ENCODE results near the gene ARL16. TPM values are rescaled to one million over a fixed set of nuclear protein-coding genes. Genes with fewer than 3 reads are reported as not detected.

Gene ARL16
- total and polyA plus RNA-seq, 3 donors from 2014 or later: 35.7 to 55.8 (median 44.2) TPM

GRCh38 chr17:81684442-81684911 is 880 bp upstream of the ARL16 start:
- 0 to 3% methylated on average over 10 to 16 of the region's 16 CpGs for WGBS, 2 donors
- H3K9me3 ChIP-seq: no peaks in the 10 kb centered on the region
- TF ChIP-seq POLR2A (IDR thresholded peaks at IDR 0.05): no peak
- TF ChIP-seq, protein P1, sequence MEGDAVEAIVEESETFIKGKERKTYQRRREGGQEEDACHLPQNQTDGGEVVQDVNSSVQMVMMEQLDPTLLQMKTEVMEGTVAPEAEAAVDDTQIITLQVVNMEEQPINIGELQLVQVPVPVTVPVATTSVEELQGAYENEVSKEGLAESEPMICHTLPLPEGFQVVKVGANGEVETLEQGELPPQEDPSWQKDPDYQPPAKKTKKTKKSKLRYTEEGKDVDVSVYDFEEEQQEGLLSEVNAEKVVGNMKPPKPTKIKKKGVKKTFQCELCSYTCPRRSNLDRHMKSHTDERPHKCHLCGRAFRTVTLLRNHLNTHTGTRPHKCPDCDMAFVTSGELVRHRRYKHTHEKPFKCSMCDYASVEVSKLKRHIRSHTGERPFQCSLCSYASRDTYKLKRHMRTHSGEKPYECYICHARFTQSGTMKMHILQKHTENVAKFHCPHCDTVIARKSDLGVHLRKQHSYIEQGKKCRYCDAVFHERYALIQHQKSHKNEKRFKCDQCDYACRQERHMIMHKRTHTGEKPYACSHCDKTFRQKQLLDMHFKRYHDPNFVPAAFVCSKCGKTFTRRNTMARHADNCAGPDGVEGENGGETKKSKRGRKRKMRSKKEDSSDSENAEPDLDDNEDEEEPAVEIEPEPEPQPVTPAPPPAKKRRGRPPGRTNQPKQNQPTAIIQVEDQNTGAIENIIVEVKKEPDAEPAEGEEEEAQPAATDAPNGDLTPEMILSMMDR (IDR thresholded peaks at IDR 0.05): no peak
- no peaks in the 10 kb centered on the region for H3K27me3 ChIP-seq
- H3K4me3 ChIP-seq: peak overlapping the region; percentile 97 to 99
- H3K27ac ChIP-seq: peak overlapping the region; percentile 55 to 77
- H3K4me1 ChIP-seq: peaks cover 27% of the 10 kb centered on the region
- H3K36me3 ChIP-seq (ENCODE audit: low read depth, missing control alignments): no peaks in the 10 kb centered on the region
- intact Hi-C loops (cut with DNase I; ENCODE audit: low total_unique reads): no loop called here
- DNase-seq: no peak

GRCh38 chr17:81683208-81683583 is 401 bp downstream of the ARL16 start:
- intact Hi-C loops (cut with DNase I; ENCODE audit: low total_unique reads): no loop called here
- Histone ChIP-seq H3K4me3 (peak overlapping the region; percentile 97 to 99), H3K27me3 (no peaks in the 10 kb centered on the region), H3K9me3 (no peaks in the 10 kb centered on the region), H3K36me3 (ENCODE audit: low read depth, missing control alignments) (no peaks in the 10 kb centered on the region), H3K4me1 (peaks cover 27% of the 10 kb centered on the region), H3K27ac (peak overlapping the region; percentile 23 to 70)
- DNase-seq: no peak
- WGBS, 2 donors: 1 to 4% methylated on average over 5 to 35 of the region's 37 CpGs
- TF ChIP-seq POLR2A (IDR thresholded peaks at IDR 0.05): no peak
- TF ChIP-seq, protein P1 (IDR thresholded peaks at IDR 0.05): no peak

DNA sequence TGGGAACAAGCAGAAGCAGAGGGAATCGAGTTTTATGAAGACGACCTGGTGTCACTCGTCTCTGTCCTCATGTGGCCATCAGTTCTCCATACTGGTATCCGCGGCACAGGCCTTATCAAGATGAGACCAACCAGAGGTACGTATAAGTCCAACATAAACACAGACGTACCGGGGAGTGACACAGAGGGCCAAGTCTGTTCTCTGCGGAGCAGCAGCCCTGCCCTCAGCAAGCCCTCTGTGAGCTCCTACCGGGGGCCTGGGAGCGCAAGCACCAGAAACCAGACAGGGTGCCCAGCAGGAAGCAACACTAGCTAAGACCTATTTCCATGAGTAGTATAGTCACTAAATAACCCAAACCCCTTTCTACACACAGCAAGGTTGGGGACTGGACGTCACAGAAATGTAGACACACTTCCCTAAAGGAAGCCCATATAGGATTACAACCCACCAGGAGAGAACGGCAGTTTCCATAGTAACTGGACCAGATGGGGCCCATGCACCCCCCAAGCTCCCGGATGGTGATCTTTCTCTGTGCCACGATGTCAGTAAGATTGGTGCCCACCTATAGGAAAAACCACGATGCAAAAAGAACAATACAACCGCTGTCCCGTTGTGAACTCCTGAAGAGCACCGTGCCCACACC is 911 bp downstream of the ARL16 start:
- Histone ChIP-seq H3K4me3 (peak overlapping the region; percentile 97 to 99), H3K4me1 (peaks cover 27% of the 10 kb centered on the region), H3K9me3 (no peaks in the 10 kb centered on the region), H3K36me3 (ENCODE audit: low read depth, missing control alignments) (no peaks in the 10 kb centered on the region), H3K27ac (peak overlapping the region in 1 of 2 donors; percentile 70), H3K27me3 (no peaks in the 10 kb centered on the region)
- no peak for DNase-seq
- intact Hi-C loops (cut with DNase I; ENCODE audit: low total_unique reads): no loop called here
- TF ChIP-seq, protein P1 (IDR thresholded peaks at IDR 0.05): no peak
- no peak for TF ChIP-seq POLR2A (IDR thresholded peaks at IDR 0.05)
- 26 to 30% methylated on average over 11 to 19 of the region's 19 CpGs for WGBS, 2 donors

- DNase-seq: peak; percentile 49
Observed at GRCh38 chr17:81681672-81682071, 1.9 kb downstream of the ARL16 start.

More at GRCh38 chr17:81681672-81682071, 1.9 kb downstream of the ARL16 start:
- H3K27ac ChIP-seq: no peak overlapping the region
- H3K9me3 ChIP-seq: no peaks in the 10 kb centered on the region
- intact Hi-C loops (cut with DNase I; ENCODE audit: low total_unique reads): no loop called here
- 49 to 55% methylated on average over 10 to 17 of the region's 17 CpGs for WGBS, 2 donors
- no peak for TF ChIP-seq POLR2A (IDR thresholded peaks at IDR 0.05)
- TF ChIP-seq, protein P1 (IDR thresholded peaks at IDR 0.05): no peak
- H3K4me1 ChIP-seq: peaks cover 27% of the 10 kb centered on the region
- H3K27me3 ChIP-seq: no peaks in the 10 kb centered on the region
- H3K4me3 ChIP-seq: no peak overlapping the region
- H3K36me3 ChIP-seq (ENCODE audit: low read depth, missing control alignments): no peaks in the 10 kb centered on the region

Data from testis (tissue), 3 donors.